ENCODE data around the gene GPS1.

- TF ChIP-seq, protein P1, sequence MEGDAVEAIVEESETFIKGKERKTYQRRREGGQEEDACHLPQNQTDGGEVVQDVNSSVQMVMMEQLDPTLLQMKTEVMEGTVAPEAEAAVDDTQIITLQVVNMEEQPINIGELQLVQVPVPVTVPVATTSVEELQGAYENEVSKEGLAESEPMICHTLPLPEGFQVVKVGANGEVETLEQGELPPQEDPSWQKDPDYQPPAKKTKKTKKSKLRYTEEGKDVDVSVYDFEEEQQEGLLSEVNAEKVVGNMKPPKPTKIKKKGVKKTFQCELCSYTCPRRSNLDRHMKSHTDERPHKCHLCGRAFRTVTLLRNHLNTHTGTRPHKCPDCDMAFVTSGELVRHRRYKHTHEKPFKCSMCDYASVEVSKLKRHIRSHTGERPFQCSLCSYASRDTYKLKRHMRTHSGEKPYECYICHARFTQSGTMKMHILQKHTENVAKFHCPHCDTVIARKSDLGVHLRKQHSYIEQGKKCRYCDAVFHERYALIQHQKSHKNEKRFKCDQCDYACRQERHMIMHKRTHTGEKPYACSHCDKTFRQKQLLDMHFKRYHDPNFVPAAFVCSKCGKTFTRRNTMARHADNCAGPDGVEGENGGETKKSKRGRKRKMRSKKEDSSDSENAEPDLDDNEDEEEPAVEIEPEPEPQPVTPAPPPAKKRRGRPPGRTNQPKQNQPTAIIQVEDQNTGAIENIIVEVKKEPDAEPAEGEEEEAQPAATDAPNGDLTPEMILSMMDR (IDR thresholded peaks at IDR 0.05 in 8 of 11, conservative IDR thresholded peaks at IDR 0.05 in 3 of 11), result no peak
- TF ChIP-seq POLR2A (IDR thresholded peaks at IDR 0.05), result no peak
Observed at GRCh38 chr17:82013341-82013740, 38.4 kb upstream of the GPS1 start.

Data from spleen (tissue), 7 donors.